Breast epithelium (tissue), 4 donors: ENCODE data around the gene ARPC5L. TPM values are rescaled to one million over a fixed set of nuclear protein-coding genes. Genes with fewer than 3 reads are reported as not detected.

Experiments used
- DNase-seq, 2 donors: peaks; one replicate each; pipeline ENCODE4 v3.0.0-alpha.2; 2019; ENCODE audit warnings: low spot score in 2 of 2
- H3K27ac ChIP-seq, 2 donors: fragments of 200-600 bp; sonication (generic) in 1 of 2; one replicate each; pipeline ENCODE4 v1.5.1; 2016 to 2019; ENCODE audit warnings: mild to moderate bottlenecking in 1 of 2
- H3K27me3 ChIP-seq, 2 donors: fragments of 200-600 bp; sonication (generic) in 1 of 2; one replicate each; pipeline versions ENCODE4 v1.5.1 to v1.6.0; 2017 to 2019; ENCODE audit warnings: control low read depth in 1 of 2, mild to moderate bottlenecking in 1 of 2
- H3K36me3 ChIP-seq: fragments of 200-600 bp; one replicate; pipeline ENCODE4 v1.5.1; 2019
- H3K4me1 ChIP-seq, 2 donors: fragments of 200-600 bp; sonication (generic); one replicate each; pipeline ENCODE4 v1.5.1; 2016 to 2019; ENCODE audit warnings: control low read depth in 1 of 2
- H3K4me3 ChIP-seq, 3 donors: fragments of 200-600 bp; sonication (generic); 1 replicate in 2 of 3; 2 replicates in 1 of 3; pipeline ENCODE4 v1.5.1; 2016 to 2019; ENCODE audit warnings: mild to moderate bottlenecking in 3 of 3, moderate library complexity in 2 of 3
- H3K9me3 ChIP-seq, 2 donors: fragments of 200-600 bp; sonication (generic) in 1 of 2; one replicate each; pipeline ENCODE4 v1.5.1; 2016 to 2019; ENCODE audit warnings: control low read depth in 1 of 2
- CTCF ChIP-seq, 3 donors: fragments of 450-650 bp; IDR thresholded peaks; one replicate each; pipeline ENCODE4 v1.5.1; 2016 to 2017; ENCODE audit warnings: antibody characterized with exemption in 3 of 3, mild to moderate bottlenecking in 3 of 3, moderate library complexity in 3 of 3
- POLR2A ChIP-seq: fragments of 450-650 bp; IDR thresholded peaks from one replicate; pipeline ENCODE4 v1.6.1; 2016; ENCODE audit warnings: antibody characterized with exemption, mild to moderate bottlenecking, moderate library complexity
- POLR2AphosphoS5 ChIP-seq, 3 donors: sonication (generic); formaldehyde crosslinking; IDR thresholded peaks; one replicate each; pipeline ENCODE4 v1.6.1; 2017; ENCODE audit warnings: antibody characterized with exemption in 3 of 3
- intact Hi-C: fragments of 100-400 bp; cut with DNase I; formaldehyde crosslinking; loops from one replicate; pipeline ENCODE4 v1.15.1; 2023; ENCODE audit warnings: low total_unique reads
- total RNA-seq, 3 donors: library from RNA; depleted of rRNA; stranded (reverse); fragments of >200 nt; gene quantifications; one replicate each; pipeline ENCODE4 v1.1.0, GENCODE V29; 2016

The ARPC5L gene
- total RNA-seq: 10 to 100 TPM; 12.5 to 25.6 (median 22.0) TPM

- peak; percentile 93 to 96 for DNase-seq
- peak within 1 kb of the TSS; percentile 94 to 95 for H3K27ac ChIP-seq
- no peaks in the 10 kb centered on the region for H3K27me3 ChIP-seq
- peak within 1 kb of the TSS; percentile 75 to 96 (median 92) for H3K4me3 ChIP-seq
- H3K4me1 ChIP-seq: peaks cover 4 to 8% of the 10 kb centered on the region in 2 donors
- H3K36me3 ChIP-seq: peaks cover 4% of the 10 kb centered on the region
- no peaks in the 10 kb centered on the region for H3K9me3 ChIP-seq
- TF ChIP-seq POLR2AphosphoS5 (IDR thresholded peaks at IDR 0.05): peak; percentile 69 to 94 (median 93)
- TF ChIP-seq POLR2A: peak; percentile 79
- peak in 1 of 3 donors; percentile 9 for TF ChIP-seq CTCF (IDR thresholded peaks at IDR 0.05)
- intact Hi-C loops: no loop called here
Measured at GRCh38 chr9:124861342-124862229, at the start of gene ARPC5L, which contains the start of gene RPL35. ARPC5L (plus strand) TSS chr9:124862130; CDS start chr9:124869291, 7,161 bp downstream. RPL35 (minus strand) TSS chr9:124861957; CDS start chr9:124861912, 45 bp downstream.

DNA sequence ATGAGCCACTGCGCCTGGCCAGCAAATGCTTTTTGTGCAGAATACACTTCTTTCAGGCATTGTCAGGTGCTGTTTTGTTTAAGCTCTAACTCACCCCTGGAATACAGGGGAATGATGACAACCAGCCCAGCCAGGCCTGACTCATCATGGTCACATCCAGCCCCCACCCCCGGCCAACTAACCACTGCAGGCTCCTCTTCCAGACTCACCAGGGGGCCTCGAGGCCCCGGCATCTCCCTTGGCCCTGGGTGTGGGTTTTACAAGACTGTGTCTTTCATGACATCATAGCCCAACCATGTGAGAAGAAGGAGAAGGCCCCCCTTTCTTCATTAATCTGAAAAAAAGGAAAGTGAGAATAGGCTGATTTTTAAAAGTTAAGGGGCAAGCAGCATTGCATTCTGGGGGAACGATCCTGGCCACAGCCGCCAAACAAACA, 49.5 kb upstream of the ARPC5L start:
- Histone ChIP-seq H3K27me3 (no peaks in the 10 kb centered on the region), H3K4me3 (no peak overlapping the region), H3K9me3 (no peaks in the 10 kb centered on the region), H3K27ac (peak overlapping the region; percentile 69 to 86), H3K4me1 (peaks cover 0 to 5% of the 10 kb centered on the region in 2 donors), H3K36me3 (no peaks in the 10 kb centered on the region)
- TF ChIP-seq CTCF (IDR thresholded peaks at IDR 0.05): no peak
- no peak for TF ChIP-seq POLR2AphosphoS5 (IDR thresholded peaks at IDR 0.05)
- no peak for TF ChIP-seq POLR2A
- peak in 1 of 2 donors; percentile 58 for DNase-seq
- intact Hi-C loops: no loop called here

DNA sequence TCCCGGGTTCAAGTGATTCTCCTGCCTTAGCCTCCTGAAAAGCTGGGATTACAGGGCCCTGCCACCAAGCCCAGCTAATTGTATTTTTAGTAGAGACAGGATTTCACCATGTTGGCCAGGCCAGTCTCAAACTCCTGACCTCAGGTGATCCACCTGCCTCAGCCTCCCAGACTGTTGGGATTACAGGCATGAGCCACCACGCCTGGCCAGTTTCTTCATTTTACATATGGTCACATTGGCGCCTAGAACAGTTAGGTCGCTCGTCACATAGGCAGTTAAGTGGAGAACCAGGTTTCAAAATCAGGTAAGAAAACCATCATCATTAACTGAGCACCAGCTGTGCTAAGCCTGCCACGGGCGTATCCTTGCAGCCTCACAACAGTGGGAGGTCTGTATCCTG, 48.9 kb upstream of the ARPC5L start:
- Histone ChIP-seq H3K4me1 (peaks cover 0 to 5% of the 10 kb centered on the region in 2 donors), H3K4me3 (no peak overlapping the region), H3K9me3 (no peaks in the 10 kb centered on the region), H3K27ac (peak overlapping the region; percentile 58 to 69), H3K27me3 (no peaks in the 10 kb centered on the region), H3K36me3 (no peaks in the 10 kb centered on the region)
- intact Hi-C loops: no loop called here
- TF ChIP-seq POLR2AphosphoS5 (IDR thresholded peaks at IDR 0.05) (no peak), CTCF (IDR thresholded peaks at IDR 0.05) (no peak), POLR2A (no peak)
- DNase-seq: no peak

DNA sequence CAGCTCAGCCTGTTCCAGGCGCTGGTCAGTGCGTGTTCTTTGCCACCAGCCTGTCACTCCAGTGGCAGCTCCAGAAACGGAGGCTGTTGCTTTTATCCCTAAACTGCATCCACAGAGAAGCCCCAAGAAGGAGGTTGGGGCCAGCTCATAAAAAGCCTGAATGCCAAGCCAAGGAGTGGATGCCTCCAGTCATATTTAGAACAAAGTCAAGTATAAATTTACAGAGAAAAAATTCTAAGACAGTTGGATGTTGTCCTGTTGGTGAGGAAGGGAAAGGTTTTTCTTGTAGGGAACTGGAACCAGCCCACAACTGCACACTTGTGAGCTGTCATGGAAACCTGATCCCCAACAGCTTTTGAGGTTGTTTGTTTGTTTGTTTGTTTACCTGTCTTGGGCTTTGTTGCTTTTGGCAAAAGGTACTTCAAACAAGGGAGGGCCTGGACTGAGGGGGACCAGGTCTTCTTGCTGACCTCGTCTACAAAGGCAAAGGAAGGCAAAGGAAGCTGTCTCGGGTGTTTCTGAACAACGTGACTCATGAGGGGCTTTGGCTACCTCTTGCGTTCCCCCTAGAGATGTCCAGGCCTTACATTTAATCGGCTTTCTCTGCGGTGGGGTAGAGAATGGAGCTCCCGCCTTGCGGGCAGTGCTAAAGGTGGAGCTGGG, 48.3 kb upstream of the ARPC5L start:
- intact Hi-C loops: no loop called here
- H3K27ac ChIP-seq: peak overlapping the region; percentile 26 to 58
- H3K36me3 ChIP-seq: no peaks in the 10 kb centered on the region
- H3K4me1 ChIP-seq: peaks cover 0 to 5% of the 10 kb centered on the region in 2 donors
- no peak for DNase-seq
- H3K4me3 ChIP-seq: no peak overlapping the region
- no peak for TF ChIP-seq POLR2A
- TF ChIP-seq CTCF (IDR thresholded peaks at IDR 0.05): peak in 1 of 3 donors; percentile 9
- H3K9me3 ChIP-seq: no peaks in the 10 kb centered on the region
- H3K27me3 ChIP-seq: no peaks in the 10 kb centered on the region
